GM19351 (cell line): Measurements from ENCODE around the gene ITPR2.

Experiments used
- ATAC-seq: cut with Tn5 transposase; IDR thresholded peaks from one replicate; pipeline ENCODE4 v1.9.1; 2021; ENCODE audit warnings: mild to moderate bottlenecking, moderate library complexity; ENCODE audit not compliant: unreplicated experiment

Gene ITPR2

DNA sequence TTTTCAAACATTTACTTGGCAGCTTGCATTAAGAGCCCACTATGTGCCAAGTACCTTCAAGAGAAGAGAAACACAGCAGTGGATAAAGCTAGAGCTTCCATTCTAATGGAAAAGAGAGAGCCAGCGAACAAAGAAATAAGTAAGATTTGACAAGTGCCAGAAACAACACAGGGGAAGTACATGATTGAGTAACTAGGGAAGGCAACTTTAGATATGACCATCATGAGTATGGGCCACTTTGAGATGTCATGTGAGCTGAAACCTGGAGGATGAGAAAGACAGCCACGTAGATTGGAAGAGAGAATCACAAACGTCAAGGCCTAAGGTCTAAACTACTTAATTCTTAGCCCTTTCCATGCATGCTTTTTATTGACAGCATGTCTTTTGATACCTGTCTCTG is 121.4 kb downstream of the ITPR2 start:
- no peak for ATAC-seq

GRCh38 chr12:26711072-26711471 is 121.9 kb downstream of the ITPR2 start:
- ATAC-seq, result no peak

GRCh38 chr12:26705851-26706250 is 127.1 kb downstream of the ITPR2 start:
- no peak for ATAC-seq

DNA sequence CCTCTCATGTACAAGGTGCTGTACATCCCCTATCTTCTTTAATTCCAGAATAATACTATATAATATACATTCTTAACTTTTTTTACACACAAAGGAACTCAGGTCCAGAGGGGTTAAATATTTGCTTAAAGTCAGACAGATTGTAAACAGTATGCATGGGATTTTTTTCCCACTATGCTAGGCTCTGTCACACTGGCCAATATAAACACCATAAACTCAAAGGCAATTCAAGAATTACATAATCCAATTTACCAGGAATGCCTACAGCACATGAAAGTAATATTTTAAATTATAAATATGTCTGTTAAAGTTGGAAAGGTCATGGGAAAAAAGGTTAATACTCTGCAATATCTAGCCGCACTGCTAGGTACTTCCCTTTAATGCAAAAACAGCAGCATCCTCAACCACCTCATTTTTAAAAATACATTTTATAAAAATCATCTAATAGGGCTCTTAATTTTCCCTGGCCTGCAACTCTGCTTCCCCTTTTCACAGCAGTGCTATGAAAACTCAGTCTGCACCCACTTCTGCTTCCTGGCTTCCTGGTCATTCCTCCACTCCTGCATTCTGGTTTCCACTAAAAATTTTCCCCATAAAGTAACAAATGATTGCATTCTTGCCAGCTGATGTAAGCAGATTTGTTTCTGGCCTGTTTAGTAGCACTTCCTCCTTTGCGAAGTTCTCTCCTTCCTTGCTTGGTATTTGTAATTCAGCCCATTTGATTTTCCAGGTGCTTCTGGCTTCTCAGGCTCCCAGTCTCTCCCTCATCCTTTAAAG is 128.1 kb downstream of the ITPR2 start:
- no peak for ATAC-seq

- no peak for ATAC-seq
These were observed 128.8 kb downstream of the ITPR2 start for GRCh38 chr12:26704214-26704613.

DNA sequence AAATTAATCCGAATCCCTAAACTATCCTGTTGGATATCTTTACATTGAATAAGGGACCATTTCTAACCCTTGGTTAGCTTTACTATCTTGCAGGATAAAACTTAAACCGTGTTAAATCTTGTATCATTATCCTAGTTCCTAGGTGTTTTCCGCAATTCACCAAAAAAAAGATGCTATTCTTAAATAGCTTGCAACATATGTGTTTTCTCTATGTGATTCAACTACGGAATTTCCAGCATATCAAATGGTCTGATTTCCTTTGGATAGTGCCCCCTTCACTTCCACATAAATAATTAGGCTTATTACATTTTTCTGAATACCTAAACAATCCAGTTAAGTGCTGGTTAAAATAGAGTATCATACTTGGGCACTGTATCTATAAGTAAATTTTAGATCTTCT is 130.3 kb downstream of the ITPR2 start:
- no peak for ATAC-seq

DNA sequence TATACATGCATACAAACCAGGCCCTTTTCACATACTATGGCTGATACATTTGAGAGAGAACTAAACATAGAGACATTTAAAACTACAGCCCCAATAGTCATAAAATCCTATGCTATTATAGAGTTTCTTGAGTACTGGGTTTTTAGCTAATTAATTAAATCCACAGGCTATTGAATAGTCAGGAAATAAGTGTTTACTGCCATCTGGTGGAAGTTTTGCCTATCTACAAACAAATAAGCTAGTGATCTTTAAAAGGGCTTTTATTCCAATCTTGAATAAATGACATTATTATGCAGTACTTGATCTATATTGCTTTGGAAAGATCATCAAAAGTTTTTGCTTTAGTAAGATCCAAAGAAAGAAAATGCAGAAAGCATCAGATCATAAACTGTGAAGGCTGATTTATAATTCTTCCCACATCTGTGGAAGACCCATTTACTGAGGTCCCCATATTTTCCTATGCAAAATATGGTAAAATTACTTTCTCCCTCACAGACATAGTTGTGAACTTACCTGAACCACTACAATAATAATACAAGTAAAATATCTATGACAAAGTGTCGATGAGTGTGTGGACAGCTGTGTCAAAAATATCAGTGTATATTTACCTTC is 131.3 kb downstream of the ITPR2 start:
- no peak for ATAC-seq

DNA sequence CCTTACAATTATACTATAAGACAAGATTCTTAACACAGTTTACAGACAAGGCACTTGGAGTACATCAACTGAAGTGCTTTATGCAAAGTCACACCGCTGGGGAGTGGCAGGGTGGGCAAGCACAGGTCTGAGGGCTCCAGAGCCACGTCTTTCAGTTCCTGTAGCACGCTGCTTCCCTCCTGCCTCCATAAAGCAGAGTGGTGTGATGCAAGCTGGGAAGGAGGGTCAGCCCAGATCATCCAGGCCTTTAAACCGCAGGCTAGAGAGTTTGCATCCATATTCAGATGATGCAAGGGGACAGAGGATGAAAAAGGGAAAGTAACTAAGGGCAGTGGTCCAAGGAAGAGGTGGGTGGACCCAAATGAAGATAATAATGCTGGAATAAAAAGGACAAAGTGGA is 132.6 kb downstream of the ITPR2 start:
- ATAC-seq, result no peak

- ATAC-seq, result no peak
These were observed 133.8 kb downstream of the ITPR2 start for GRCh38 chr12:26699237-26699636.

DNA sequence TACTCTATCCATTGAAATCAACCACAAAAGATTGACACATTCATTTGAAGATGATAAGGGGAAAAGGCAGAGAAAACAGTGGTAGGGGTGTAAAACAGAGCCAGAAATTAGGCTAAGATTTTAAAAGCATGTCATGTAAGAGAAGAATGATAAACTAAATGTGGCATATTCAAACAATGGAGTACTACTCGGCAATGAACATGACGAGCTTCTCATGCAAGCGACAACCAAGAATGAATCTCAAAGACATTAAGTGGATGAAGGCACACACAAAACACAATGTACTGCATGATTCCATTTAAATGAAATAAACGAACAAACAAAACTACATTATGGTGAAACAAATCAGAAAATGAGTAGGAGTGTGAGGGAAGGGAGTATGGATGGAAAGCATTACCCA is 134.8 kb downstream of the ITPR2 start:
- ATAC-seq, result no peak

DNA sequence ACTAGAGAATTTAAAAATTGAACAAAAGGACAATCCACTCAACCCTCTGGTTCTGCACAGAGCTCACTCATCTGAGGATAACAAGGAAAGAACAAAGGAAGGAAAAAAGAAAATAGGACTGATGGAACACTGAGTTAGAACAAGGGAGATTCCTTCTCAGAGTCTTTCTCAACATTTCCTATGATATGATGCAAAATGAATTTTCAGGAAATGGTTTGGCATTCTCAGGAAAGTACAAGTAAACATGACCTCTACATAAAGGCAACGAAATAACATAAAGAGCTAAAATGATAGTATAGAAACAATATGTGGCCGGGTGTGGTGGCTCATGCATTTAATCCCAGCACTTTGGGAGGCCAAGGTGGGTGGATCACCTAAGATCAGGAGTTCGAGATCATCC is 135.8 kb downstream of the ITPR2 start:
- ATAC-seq, result no peak

- ATAC-seq, result no peak
These were observed 136.3 kb downstream of the ITPR2 start for GRCh38 chr12:26696613-26697092.

DNA sequence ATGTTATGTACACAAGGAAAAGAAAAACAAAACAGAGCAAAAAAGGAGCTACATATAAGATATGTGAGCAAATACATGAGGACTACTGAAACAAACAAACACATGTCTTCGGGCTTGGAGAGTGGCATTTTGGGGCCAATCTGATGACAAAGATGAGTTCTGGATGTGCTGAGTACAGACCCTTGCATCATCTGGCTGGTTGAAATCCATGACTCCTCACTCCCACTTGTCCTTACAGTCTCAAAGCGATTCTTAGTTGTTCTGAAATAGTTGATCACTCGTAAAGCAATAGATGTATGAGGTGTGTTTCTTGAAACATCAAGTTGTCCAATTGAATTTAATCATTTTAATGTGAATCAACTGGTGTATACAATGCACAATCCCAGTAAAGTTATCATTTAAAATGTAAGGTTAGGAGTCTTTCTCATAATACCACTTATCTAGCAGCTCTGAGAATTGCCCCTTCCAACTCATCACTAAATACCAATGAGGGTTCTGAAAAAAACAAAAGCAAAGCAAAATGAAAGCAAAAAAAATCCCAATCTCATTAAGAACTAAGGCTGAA is 136.9 kb downstream of the ITPR2 start:
- no peak for ATAC-seq

DNA sequence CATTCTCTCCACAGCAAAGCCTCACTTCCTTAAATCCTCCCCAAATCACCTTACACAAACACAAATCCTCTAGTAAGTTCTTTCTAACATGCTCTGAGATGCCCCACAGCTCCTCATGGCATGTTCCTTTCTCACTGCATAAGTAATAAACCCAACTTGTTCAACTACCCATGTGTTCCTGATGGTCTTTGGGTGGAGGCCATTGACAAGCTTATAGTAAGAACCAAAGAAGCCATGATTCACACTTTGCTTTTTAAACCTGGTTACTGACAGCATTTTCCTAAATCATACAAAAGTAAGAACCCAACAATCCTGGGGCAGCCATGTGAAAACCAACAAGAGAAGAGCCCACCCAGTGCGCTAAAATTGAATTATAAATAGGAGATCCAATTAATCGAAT is 138.6 kb downstream of the ITPR2 start:
- no peak for ATAC-seq

DNA sequence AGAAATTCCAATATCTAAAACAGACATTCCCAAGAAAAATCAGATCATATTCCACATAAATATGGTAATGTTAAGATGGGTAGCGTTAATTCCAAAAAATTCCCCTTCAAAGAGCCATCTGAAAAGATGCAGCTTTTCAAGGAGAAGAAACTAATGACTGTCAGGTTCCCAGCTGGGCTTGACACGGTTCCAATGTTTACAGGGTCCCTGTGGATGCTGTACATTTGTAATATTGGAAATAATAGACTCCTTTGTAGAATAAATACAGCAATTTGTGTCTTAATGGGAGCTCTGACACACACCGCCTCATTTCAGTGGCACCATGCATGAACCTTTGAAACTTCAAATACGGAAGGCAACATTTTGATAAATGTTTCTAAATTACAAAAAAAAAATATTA is 140.6 kb downstream of the ITPR2 start:
- no peak for ATAC-seq

DNA sequence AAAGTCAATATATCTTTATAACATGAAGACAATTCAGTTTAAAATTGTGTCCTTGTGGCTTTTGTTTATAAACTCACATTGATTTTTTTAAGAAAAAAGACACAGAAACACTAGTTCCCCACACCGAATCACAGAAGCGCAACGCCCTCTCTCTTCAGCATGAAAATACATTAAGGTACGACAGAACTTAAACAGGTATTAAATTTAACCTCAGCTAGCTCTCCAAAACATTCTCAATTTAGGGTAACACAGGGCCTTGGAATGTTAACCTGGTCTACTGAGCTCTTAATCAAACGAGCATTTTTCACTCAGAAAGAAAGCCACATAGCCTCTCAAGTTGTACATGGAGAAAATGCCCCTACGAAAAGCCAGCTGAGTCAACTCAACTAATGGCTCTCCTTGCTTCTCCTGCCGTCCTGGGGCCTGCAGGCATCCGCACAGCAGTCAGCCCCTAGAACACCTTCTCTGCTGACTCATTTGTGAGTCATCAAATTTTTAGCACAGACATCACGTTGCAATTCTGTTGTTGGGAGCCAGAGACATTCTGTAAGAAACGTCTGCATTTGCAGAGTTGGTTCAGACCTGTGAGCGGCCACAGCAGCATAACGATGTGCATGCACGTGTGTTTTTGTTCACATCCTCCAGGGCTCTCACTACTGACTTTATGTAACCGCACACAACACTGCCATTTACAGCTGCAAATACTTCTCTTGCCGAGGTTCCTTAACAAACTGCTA is 141.6 kb downstream of the ITPR2 start:
- no peak for ATAC-seq

GRCh38 chr12:26690601-26691000 is 142.4 kb downstream of the ITPR2 start:
- ATAC-seq, result no peak

DNA sequence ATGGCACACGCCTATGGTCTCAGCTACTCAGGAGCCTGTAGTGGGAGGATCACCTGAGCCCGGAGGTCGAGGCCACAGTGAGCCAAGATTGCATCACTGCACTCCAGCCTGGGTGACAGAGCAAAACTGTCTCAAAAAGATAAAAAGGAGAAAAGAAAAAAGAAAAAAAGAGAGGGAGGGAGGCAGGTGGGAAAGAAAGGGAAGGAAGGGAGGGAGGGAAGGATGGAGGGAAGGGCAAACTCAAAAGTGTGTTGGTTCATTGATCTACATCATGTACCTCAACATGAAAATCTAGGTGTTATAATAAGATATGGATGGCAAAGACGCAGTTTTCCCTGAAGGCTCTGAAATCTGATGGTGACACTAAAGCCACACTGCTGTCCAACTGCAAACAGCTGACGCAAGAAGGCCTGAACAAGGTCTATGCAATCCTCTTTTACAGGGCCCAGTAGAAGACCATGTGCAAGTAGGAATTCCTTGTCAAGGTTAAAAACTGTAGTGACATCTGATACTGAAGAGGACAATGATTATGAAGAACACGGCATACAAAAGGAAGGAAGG is 143.6 kb downstream of the ITPR2 start:
- no peak for ATAC-seq

DNA sequence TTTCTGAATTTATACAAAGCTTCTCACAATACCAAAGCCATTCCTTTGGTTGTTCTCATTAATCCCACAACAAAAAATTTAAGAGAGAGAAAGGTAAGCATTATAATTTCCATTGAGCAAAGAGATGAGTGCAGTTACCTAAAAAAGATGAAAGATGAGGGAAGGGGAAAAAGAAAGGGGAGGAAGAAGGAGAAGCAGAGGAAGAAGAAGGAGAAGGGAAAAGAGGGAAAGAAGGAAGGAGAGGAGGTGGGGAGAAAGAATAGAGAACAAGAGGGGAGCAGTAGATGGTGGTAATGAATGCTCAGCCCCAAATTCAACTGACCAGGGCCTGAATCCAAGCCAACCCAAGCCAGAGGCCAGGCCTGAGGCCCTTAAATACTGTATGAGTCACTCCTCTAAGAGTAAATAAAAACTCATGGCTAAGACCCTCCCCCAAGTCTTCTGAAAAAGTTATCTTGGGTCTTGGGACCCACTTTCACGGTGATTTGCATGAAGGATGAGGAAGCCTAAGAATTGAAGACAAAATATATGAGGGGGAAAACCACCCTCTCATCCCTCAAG is 144.6 kb downstream of the ITPR2 start:
- ATAC-seq, result no peak

DNA sequence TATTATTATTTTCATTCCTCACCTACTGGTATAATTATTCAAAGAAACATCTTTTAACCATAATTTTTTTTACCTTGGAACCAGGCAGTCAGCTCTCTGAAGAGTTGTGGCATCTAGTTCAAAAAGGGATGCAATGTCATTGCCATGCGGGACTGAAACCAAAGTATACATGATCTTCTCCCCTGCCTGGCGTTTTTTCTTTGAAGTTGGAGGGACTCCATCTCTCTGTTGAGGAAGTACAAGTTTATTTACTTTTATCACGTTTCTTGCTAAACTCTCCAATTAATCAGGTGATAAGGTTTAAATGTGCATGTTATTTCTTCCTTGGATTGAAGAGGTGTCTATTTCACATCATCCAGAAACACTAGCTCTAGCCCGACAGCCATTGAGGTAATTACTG is 146.6 kb downstream of the ITPR2 start:
- ATAC-seq, result no peak

GRCh38 chr12:26684101-26684500 is 148.9 kb downstream of the ITPR2 start:
- no peak for ATAC-seq
